HepG2 (cell line): ENCODE data around the gene AKTIP. TPM values are rescaled to one million over a fixed set of nuclear protein-coding genes. Genes with fewer than 3 reads are reported as not detected.

Experiments
- GTF2F1 ChIP-seq: fragments of 150-350 bp; IDR thresholded peaks from 2 replicates; pipeline ENCODE4 v1.6.1; 2014; ENCODE audit warnings: low read length
- LCORL ChIP-seq, 2 experiments: fragments of 450-650 bp in 1 of 2; sonication (generic) in 1 of 2; formaldehyde crosslinking in 1 of 2; IDR thresholded peaks; 2 replicates each; pipeline versions ENCODE4 v1.5.0 to v1.6.1; 2017 to 2020; ENCODE audit warnings: antibody characterized with exemption in 1 of 2, missing genetic modification reagents in 1 of 2
- MED13 ChIP-seq: sonication (generic); formaldehyde crosslinking; IDR thresholded peaks from 2 replicates; pipeline ENCODE4 v1.5.0; 2020; ENCODE audit warnings: missing genetic modification reagents
- TARDBP ChIP-seq: sonication (generic); formaldehyde crosslinking; IDR thresholded peaks from 2 replicates; pipeline ENCODE4 v1.8.0; 2022; ENCODE audit warnings: mild to moderate bottlenecking, missing genetic modification reagents
- ZFP41 ChIP-seq: sonication (generic); formaldehyde crosslinking; IDR thresholded peaks from 2 replicates; pipeline ENCODE4 v1.4.0; 2020; ENCODE audit warnings: mild to moderate bottlenecking, missing genetic modification reagents, borderline replicate concordance
- ZNF101 ChIP-seq: sonication (generic); formaldehyde crosslinking; IDR thresholded peaks from 2 replicates; pipeline ENCODE4 v1.4.0; 2020; ENCODE audit warnings: mild to moderate bottlenecking, low read depth, missing genetic modification reagents, borderline replicate concordance
- ZNF724P ChIP-seq: sonication (generic); formaldehyde crosslinking; IDR thresholded peaks from 2 replicates; pipeline ENCODE4 v1.8.0; 2022; ENCODE audit warnings: missing genetic modification reagents, borderline replicate concordance
- polyA plus RNA-seq, 8 experiments: library from polyadenylated mRNA; depleted of rRNA in 3 of 8; stranded (reverse) in 7 of 8; unstranded in 1 of 8; fragments of >200 nt; fragmentation: Illumina TruSeq in 4 of 8; extraction: Trizol in 4 of 8; gene quantifications; 2 replicates each; pipeline versions ENCODE4 v1.2.1 to v1.2.3, GENCODE V29; 2011 to 2016; ENCODE audit warnings: low read depth in 4 of 8, missing spikeins in 1 of 8, mixed read lengths in 1 of 8; ENCODE audit not compliant: insufficient read depth in 1 of 8
- total RNA-seq, 5 experiments: library from RNA; depleted of rRNA; stranded (reverse); fragments of >200 nt; fragmentation: Illumina TruSeq; extraction: Trizol; gene quantifications; 2 replicates each; pipeline ENCODE4 v1.2.3, GENCODE V29; 2016; ENCODE audit warnings: low read depth in 1 of 5
- TF ChIP-seq, protein P1 (sequence below): sonication (generic); formaldehyde crosslinking; IDR thresholded peaks from 2 replicates; pipeline ENCODE4 v1.4.0; 2020; ENCODE audit warnings: mild to moderate bottlenecking, missing genetic modification reagents
- TF ChIP-seq, protein P2 (sequence below): sonication (generic); formaldehyde crosslinking; IDR thresholded peaks from 2 replicates; pipeline ENCODE4 v1.4.0; 2020; ENCODE audit warnings: missing genetic modification reagents, borderline replicate concordance
- TF ChIP-seq, protein P3 (sequence below): sonication (generic); formaldehyde crosslinking; IDR thresholded peaks from 2 replicates; pipeline ENCODE4 v1.8.0; 2022; ENCODE audit warnings: low read depth, missing genetic modification reagents

AKTIP gene
- total and polyA plus RNA-seq, 2 of the 13 experiments (the other 11 are each of a cell fraction or from before 2014, with no cell fraction given), result 28.8 to 49.0 TPM

DNA sequence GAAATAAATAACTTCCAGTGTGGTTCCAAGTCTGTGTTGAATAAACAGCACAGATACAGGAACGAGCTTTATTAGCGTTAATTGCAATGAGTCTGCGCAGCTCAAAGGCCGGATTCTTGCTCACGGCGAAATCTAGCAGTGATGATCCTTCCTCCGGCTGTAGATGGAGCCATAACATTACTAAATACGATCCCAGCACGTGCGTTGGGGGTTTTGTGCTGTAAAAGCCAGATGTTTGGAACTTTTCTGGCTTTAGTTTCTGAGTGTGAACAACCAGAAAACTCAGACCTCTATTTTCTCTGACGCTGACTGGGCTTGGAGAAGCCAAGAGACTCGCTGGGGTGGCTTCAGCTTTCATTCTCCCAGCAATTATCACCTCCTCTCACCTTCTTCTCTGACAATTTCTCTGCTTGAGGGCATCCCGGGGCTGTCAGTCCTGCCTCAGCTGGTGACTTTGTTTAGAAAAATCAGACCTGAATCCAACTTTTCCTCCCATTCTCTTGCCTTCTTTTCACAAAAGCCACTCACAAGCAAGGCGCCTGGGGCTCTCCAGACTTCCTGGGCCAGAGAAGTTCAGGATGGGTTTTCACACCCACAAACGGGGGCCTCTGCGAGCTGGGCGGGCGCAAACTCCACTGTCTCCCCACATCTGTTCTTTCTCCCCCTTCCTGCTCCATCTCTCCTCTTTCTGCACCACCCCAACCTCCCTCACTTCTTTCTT is 47.1 kb upstream of the AKTIP start (continued):
- TF ChIP-seq, protein P1, sequence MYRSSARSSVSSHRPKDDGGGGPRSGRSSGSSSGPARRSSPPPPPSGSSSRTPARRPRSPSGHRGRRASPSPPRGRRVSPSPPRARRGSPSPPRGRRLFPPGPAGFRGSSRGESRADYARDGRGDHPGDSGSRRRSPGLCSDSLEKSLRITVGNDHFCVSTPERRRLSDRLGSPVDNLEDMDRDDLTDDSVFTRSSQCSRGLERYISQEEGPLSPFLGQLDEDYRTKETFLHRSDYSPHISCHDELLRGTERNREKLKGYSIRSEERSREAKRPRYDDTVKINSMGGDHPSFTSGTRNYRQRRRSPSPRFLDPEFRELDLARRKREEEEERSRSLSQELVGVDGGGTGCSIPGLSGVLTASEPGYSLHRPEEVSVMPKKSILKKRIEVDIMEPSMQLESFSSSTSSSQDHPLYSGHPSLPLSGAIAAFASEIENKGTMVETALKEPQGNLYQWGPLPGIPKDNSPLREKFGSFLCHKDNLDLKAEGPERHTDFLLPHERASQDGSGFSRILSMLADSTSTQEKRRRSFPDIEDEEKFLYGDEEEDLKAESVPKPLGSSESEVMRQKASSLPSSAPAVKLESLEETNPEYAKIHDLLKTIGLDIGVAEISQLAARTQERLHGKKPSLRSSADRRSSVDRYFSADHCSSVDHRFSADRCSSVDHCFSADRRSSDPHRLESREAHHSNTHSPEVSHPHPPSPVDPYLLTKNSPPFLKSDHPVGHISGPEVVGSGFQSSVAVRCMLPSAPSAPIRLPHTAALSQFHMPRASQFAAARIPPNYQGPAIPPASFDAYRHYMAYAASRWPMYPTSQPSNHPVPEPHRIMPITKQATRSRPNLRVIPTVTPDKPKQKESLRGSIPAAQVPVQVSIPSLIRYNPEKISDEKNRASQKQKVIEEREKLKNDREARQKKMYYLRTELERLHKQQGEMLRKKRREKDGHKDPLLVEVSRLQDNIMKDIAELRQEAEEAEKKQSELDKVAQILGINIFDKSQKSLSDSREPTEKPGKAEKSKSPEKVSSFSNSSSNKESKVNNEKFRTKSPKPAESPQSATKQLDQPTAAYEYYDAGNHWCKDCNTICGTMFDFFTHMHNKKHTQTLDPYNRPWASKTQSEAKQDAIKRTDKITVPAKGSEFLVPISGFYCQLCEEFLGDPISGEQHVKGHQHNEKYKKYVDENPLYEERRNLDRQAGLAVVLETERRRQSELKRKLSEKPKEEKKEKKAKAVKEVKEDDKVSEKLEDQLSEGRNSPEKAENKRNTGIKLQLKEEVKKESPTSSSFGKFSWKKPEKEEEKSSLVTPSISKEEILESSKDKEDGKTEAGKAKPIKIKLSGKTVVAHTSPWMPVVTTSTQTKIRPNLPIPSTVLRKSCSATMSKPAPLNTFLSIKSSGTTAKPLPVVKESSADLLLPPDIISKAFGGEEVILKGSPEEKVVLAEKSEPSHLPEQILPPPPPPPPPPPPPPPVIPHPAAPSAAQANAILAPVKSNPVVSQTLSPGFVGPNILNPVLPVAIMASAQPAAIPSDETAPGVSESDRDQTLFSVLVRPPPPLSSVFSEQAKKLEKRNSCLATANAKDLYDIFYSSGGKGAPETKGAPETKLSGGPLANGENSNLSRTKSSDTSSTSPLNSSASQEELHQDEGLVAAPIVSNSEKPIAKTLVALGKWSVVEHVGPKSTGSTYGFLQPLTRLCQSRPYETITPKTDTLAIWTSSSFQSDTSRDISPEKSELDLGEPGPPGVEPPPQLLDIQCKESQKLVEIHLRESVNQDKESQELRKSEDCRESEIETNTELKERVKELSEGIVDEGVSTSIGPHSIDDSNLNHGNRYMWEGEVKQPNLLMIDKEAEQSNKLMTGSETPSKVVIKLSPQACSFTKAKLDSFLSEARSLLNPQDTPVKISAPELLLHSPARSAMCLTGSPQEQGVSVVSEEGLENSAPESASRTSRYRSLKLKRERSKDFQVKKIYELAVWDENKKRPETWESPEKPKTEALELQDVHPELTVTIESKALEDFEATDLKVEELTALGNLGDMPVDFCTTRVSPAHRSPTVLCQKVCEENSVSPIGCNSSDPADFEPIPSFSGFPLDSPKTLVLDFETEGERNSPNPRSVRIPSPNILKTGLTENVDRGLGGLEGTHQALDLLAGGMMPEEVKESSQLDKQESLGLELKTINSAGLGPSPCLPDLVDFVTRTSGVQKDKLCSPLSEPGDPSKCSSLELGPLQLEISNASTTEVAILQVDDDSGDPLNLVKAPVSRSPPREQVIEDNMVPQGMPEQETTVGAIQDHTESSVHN (CRISPR knock-in tag), result no peak
- TF ChIP-seq ZNF101 (CRISPR knock-in tag) (no peak), LCORL (IDR thresholded peaks at IDR 0.05) (no peak), LCORL (CRISPR knock-in tag; IDR thresholded peaks at IDR 0.05) (no peak), ZFP41 (CRISPR knock-in tag) (no peak), MED13 (CRISPR knock-in tag) (no peak), TARDBP (no peak), ZNF724P (no peak), GTF2F1 (no peak)
- TF ChIP-seq, protein P2, sequence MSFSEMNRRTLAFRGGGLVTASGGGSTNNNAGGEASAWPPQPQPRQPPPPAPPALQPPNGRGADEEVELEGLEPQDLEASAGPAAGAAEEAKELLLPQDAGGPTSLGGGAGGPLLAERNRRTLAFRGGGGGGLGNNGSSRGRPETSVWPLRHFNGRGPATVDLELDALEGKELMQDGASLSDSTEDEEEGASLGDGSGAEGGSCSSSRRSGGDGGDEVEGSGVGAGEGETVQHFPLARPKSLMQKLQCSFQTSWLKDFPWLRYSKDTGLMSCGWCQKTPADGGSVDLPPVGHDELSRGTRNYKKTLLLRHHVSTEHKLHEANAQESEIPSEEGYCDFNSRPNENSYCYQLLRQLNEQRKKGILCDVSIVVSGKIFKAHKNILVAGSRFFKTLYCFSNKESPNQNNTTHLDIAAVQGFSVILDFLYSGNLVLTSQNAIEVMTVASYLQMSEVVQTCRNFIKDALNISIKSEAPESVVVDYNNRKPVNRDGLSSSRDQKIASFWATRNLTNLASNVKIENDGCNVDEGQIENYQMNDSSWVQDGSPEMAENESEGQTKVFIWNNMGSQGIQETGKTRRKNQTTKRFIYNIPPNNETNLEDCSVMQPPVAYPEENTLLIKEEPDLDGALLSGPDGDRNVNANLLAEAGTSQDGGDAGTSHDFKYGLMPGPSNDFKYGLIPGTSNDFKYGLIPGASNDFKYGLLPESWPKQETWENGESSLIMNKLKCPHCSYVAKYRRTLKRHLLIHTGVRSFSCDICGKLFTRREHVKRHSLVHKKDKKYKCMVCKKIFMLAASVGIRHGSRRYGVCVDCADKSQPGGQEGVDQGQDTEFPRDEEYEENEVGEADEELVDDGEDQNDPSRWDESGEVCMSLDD (CRISPR knock-in tag), result no peak
- TF ChIP-seq, protein P3, sequence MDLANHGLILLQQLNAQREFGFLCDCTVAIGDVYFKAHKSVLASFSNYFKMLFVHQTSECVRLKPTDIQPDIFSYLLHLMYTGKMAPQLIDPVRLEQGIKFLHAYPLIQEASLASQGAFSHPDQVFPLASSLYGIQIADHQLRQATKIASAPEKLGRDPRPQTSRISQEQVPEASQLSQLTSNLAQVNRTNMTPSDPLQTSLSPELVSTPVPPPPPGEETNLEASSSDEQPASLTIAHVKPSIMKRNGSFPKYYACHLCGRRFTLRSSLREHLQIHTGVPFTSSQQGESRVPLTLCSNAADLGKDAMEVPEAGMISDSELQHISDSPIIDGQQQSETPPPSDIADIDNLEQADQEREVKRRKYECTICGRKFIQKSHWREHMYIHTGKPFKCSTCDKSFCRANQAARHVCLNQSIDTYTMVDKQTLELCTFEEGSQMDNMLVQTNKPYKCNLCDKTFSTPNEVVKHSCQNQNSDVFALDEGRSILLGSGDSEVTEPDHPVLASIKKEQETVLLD (CRISPR knock-in tag), result no peak
